Smooth muscle cell (in vitro differentiated cells): ENCODE results near the gene ARHGAP20. TPM values are rescaled to one million over a fixed set of nuclear protein-coding genes. Genes with fewer than 3 reads are reported as not detected.

ENCODE experiments used
- DNase-seq: peaks from one replicate; lab custom pipeline; 2025; ENCODE audit not compliant: unreplicated experiment; lab: John Stamatoyannopoulos, UW
- H2AFZ ChIP-seq: fragments of 200-600 bp; sonication (generic); 2 replicates; pipeline ENCODE4 v1.6.0; 2016; ENCODE audit warnings: antibody characterized with exemption, low read depth, mild to moderate bottlenecking
- H3F3A ChIP-seq: fragments of 200-600 bp; sonication (generic); 2 replicates; pipeline ENCODE4 v1.6.0; 2017; ENCODE audit warnings: antibody characterized with exemption, low read depth
- H3K27ac ChIP-seq: fragments of 200-600 bp; sonication (generic); 2 replicates; pipeline ENCODE4 v1.5.1; 2016; ENCODE audit warnings: low read depth, mild to moderate bottlenecking
- H3K27me3 ChIP-seq: fragments of 200-600 bp; sonication (generic); 2 replicates; pipeline ENCODE4 v1.6.1; 2016; ENCODE audit warnings: low read depth, mild to moderate bottlenecking
- H3K36me3 ChIP-seq: fragments of 200-600 bp; sonication (generic); 2 replicates; pipeline ENCODE4 v1.5.1; 2016; ENCODE audit warnings: low read depth
- H3K4me1 ChIP-seq: fragments of 200-600 bp; sonication (generic); 2 replicates; pipeline ENCODE4 v1.5.1; 2016; ENCODE audit warnings: low read depth
- H3K4me2 ChIP-seq: fragments of 200-600 bp; sonication (generic); 2 replicates; pipeline ENCODE4 v1.6.0; 2016; ENCODE audit warnings: mild to moderate bottlenecking
- H3K4me3 ChIP-seq: fragments of 200-600 bp; sonication (generic); 2 replicates; pipeline ENCODE4 v1.5.1; 2016; ENCODE audit warnings: mild to moderate bottlenecking
- H3K79me2 ChIP-seq: fragments of 200-600 bp; sonication (generic); 2 replicates; pipeline ENCODE4 v1.6.0; 2016; ENCODE audit warnings: low read depth, mild to moderate bottlenecking
- H3K9ac ChIP-seq: fragments of 200-600 bp; sonication (generic); 2 replicates; pipeline ENCODE4 v1.6.0; 2016; ENCODE audit warnings: low read depth
- H3K9me3 ChIP-seq: fragments of 200-600 bp; sonication (generic); replicated peaks from 2 replicates; pipeline ENCODE4 v1.5.1; 2016; ENCODE audit warnings: low read depth
- H4K20me1 ChIP-seq: fragments of 200-600 bp; sonication (generic); 2 replicates; pipeline ENCODE4 v1.6.0; 2016; ENCODE audit warnings: low read depth
- CTCF ChIP-seq: fragments of 200-600 bp; sonication (generic); IDR thresholded peaks from 2 replicates; pipeline ENCODE4 v1.5.1; 2017; ENCODE audit warnings: borderline replicate concordance, mild to moderate bottlenecking, antibody characterized with exemption; ENCODE audit not compliant: insufficient read depth, poor library complexity, severe bottlenecking
- WGBS: methylation state at CpG from one replicate; pipeline ENCODE4 v1.1.7; 2016; ENCODE audit warnings: low lambda C conversion rate; 5-methylcytosine and 5-hydroxymethylcytosine counted together
- polyA plus RNA-seq: library from polyadenylated mRNA; unstranded; fragments of >200 nt; fragmentation: Nextera tagmentation; extraction: Ambion mirVana; gene quantifications from 2 replicates; pipeline ENCODE4 v1.2.1, GENCODE V29; 2016
- total RNA-seq: library from RNA; depleted of rRNA; stranded (reverse); fragments of >200 nt; gene quantifications from 2 replicates; pipeline ENCODE4 v1.2.3, GENCODE V29; 2014

The ARHGAP20 gene
- total and polyA plus RNA-seq, 2 experiments from 2014 or later = 0.33 to 1.6 TPM

- Histone ChIP-seq H2AFZ (no peak overlapping the region), H3K4me1 (no peaks in the 10 kb centered on the region), H3K79me2 (no peaks in the 10 kb centered on the region), H3K4me3 (no peak overlapping the region), H3K27me3 (peaks cover 29% of the 10 kb centered on the region), H3F3A (no peaks in the 10 kb centered on the region), H3K9me3 (no peaks in the 10 kb centered on the region), H3K9ac (no peak overlapping the region), H4K20me1 (no peaks in the 10 kb centered on the region), H3K4me2 (no peak overlapping the region), H3K36me3 (no peaks in the 10 kb centered on the region), H3K27ac (no peak overlapping the region)
- WGBS = 84% methylated on average over 2 of the region's 2 CpGs
- DNase-seq = no peak
- TF ChIP-seq CTCF = no peak
These were observed 25.4 kb upstream of the ARHGAP20 start for GRCh38 chr11:110737593-110737992.

- 79% methylated on average over 2 of the region's 2 CpGs for WGBS
- no peak for DNase-seq
- no peak for TF ChIP-seq CTCF
These were observed 23.9 kb upstream of the ARHGAP20 start for GRCh38 chr11:110736171-110736553.

GRCh38 chr11:110735455-110736170 lies 23.4 kb upstream of the ARHGAP20 start:
- peaks cover 37% of the 10 kb centered on the region for H3K27me3 ChIP-seq
- no peaks in the 10 kb centered on the region for H3K9me3 ChIP-seq
- no peak overlapping the region for H2AFZ ChIP-seq
- no peak overlapping the region for H3K9ac ChIP-seq
- no peaks in the 10 kb centered on the region for H3K79me2 ChIP-seq
- H3F3A ChIP-seq = no peaks in the 10 kb centered on the region
- TF ChIP-seq CTCF = no peak
- H3K4me2 ChIP-seq = no peak overlapping the region
- H3K36me3 ChIP-seq = no peaks in the 10 kb centered on the region
- H4K20me1 ChIP-seq = no peaks in the 10 kb centered on the region
- no peaks in the 10 kb centered on the region for H3K4me1 ChIP-seq
- no peak for DNase-seq
- no peak overlapping the region for H3K27ac ChIP-seq
- H3K4me3 ChIP-seq = no peak overlapping the region

More at GRCh38 chr11:110736171-110736553, 23.9 kb upstream of the ARHGAP20 start:
- no peaks in the 10 kb centered on the region for H3K9me3 ChIP-seq
- H3F3A ChIP-seq = no peaks in the 10 kb centered on the region
- H3K27me3 ChIP-seq = peaks cover 33% of the 10 kb centered on the region
- no peaks in the 10 kb centered on the region for H3K36me3 ChIP-seq
- H3K4me1 ChIP-seq = no peaks in the 10 kb centered on the region
- no peak overlapping the region for H3K27ac ChIP-seq
- no peak overlapping the region for H3K4me3 ChIP-seq
- no peak overlapping the region for H2AFZ ChIP-seq
- H3K9ac ChIP-seq = no peak overlapping the region
- no peaks in the 10 kb centered on the region for H3K79me2 ChIP-seq
- H4K20me1 ChIP-seq = no peaks in the 10 kb centered on the region
- H3K4me2 ChIP-seq = no peak overlapping the region

- no peaks in the 10 kb centered on the region for H4K20me1 ChIP-seq
- H3K9me3 ChIP-seq = no peaks in the 10 kb centered on the region
- H3K79me2 ChIP-seq = no peaks in the 10 kb centered on the region
- H3K4me1 ChIP-seq = no peaks in the 10 kb centered on the region
- DNase-seq = no peak
- no peaks in the 10 kb centered on the region for H3F3A ChIP-seq
- no peak overlapping the region for H2AFZ ChIP-seq
- no peak overlapping the region for H3K27ac ChIP-seq
- no peak overlapping the region for H3K4me3 ChIP-seq
- no peak overlapping the region for H3K9ac ChIP-seq
- no peaks in the 10 kb centered on the region for H3K36me3 ChIP-seq
- peaks cover 37% of the 10 kb centered on the region for H3K27me3 ChIP-seq
- WGBS = 81% methylated on average over 2 of the region's 2 CpGs
- no peak for TF ChIP-seq CTCF
- no peak overlapping the region for H3K4me2 ChIP-seq
These were observed 22.6 kb upstream of the ARHGAP20 start for GRCh38 chr11:110734790-110735189.
